Cardiac septum (tissue), 1 donor: ENCODE results near the gene PPWD1. TPM values are rescaled to one million over a fixed set of nuclear protein-coding genes. Genes with fewer than 3 reads are reported as not detected.
"Not testable (repeated sequence)": the region's sequence is repeated elsewhere in the genome, so short reads cannot be mapped to it uniquely, and the experiment has no call there.

ENCODE experiments used
- DNase-seq: peaks from one replicate; pipeline ENCODE4 v3.0.0-alpha.2; 2020; ENCODE audit warnings: low spot score
- intact Hi-C: fragments of 100-400 bp; cut with DNase I; formaldehyde crosslinking; loops from one replicate; pipeline ENCODE4 v1.14.0; 2022
- total RNA-seq: library from RNA; stranded (reverse); fragmentation: NEBNext Ultra II Directional; extraction: Animal tissue kit (Norgen Biotek cat#: 25700); gene quantifications from one replicate; pipeline ENCODE4 v1.2.1, GENCODE V29; 2021
- donor health status: DM: no; HTN: no; CAD: no.

Gene PPWD1
- total RNA-seq, 1 donor from 2014 or later: 19.3 TPM

DNA sequence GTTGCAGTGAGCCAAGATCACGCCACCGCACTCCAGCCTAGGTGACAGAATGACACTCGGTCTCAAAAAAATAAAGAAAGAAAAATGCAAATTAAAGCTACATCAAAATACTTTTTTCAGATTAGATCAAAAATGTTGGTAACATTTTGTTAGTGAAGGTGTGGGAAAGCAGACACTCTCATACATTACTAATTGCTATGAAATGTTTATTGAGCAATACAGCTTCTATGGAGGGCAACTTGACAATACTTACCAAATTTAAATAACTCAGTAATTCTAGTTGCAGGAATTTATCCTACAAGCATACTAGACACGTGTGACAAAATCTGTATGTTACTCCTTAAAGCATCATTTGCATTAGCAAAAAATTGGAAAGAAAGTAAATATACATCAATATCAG is 56.9 kb downstream of the PPWD1 start:
- intact Hi-C loops: loop anchor here (5.0 kb wide), 1 partner anchor 58 kb away; the partner anchor contains the start of genes CENPK and PPWD1
- DNase-seq: no peak

GRCh38 chr5:65621961-65622360 is 58.9 kb downstream of the PPWD1 start:
- not testable (repeated sequence) for DNase-seq
- intact Hi-C loops: loop anchor here (5.0 kb wide), 1 partner anchor 60 kb away; the partner anchor contains the start of genes CENPK and PPWD1

DNA sequence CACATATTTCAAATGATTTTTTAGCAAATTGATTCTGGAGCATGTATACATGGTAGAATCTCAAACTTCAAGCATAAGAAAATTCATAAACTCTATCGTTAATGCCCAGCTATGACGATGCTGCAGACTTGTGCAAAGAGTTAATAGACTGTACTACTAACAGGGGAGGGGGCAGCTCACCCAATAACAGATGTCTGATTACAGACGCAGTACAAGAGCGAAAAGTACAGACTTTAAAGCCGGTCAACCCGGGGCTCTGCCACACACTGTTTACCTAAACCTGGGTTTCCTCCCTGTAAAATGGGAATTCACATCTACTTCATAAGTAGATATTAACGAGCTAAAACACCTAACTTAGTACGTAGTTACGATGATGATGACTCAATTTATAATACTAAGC is 60.4 kb downstream of the PPWD1 start:
- no peak for DNase-seq
- intact Hi-C loops: loop anchor here (5.0 kb wide), 1 partner anchor 61 kb away; the partner anchor contains the start of genes CENPK and PPWD1

DNA sequence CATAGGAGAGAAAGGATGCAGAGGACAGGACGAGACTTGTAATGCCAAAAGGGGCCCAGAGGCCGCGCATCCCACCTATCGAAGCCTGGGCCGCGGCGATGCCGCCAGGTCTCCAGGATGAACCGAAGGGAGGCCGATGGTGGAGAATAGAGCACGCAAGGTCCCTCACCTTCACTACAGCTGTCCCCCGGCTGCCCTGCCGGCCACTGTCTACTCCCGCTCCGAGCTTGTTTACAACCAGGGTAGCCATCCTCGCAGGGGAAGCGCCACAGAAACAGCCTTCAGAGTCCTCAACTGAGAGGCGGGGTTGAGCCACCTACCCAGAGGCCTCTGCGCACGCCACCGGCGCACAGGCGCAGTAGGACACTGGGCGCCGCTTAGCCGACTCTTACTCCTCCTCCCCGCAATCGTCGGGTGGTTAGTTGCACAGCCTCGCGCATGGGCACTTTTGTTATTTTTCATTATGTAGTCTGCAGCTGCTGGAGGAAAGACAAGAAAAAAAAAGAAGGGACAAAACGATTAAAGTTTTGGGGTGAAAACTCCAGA is 61.0 kb downstream of the PPWD1 start, which contains the start of gene TRIM23:
TRIM23 (minus strand) TSS at position 309 of the 546 bp plus-strand sequence; CDS start at position 250, 59 bp downstream.
- intact Hi-C loops: loop anchor here (5.0 kb wide), 1 partner anchor 62 kb away; the partner anchor contains the start of genes CENPK and PPWD1
- DNase-seq: peak; percentile 96

DNA sequence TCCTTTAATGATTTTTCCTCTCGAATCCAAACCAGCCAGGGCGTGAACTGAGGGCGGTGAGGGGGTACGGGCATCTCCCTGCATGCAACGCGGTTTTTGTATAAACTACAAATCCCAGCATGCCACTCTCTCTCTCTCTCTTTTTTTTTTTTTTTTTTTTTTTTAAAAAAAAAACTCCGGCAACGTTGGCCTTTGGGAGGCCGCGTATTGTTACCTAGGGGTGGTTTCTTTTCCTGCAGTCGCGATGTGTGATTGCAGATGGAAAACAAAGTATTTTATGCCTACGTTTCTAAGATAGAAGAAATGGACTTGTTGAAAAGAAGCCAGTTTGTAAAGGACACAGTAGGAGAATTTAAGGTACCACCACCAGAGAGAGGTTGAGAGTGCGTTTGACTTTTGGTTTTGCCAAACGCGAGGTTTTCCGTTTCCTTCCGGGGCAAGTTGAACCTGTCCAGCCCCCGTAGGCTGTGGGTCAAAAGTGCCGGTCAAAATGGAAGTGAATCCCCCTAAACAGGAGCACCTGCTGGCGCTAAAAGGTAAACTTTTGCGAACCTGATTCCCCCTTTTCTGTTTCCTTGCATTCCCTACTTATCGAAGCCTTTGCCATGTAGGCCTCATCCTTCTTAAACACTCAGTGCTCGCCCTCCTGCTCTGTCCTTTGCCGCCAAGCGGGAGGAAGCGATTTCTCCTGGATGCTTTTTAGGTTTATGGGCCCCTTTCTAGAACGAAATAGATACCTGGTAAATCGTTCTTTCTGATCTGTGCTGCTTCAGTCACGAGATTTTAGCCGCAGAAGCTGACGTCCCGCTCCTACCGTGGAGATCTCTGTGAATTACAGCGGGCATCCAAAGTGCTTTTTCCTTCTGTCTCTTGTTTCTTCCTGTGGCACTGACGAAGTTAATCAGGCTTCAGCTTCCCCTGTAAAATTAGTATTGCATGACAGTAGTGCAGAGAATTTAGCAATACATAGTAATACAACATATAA is 61.8 kb downstream of the PPWD1 start, which contains the start of the genes SHLD3 and TRAPPC13:
SHLD3 (plus strand) TSS at position 457 of the 985 bp plus-strand sequence. CDS start 4,561 bp downstream, outside the sequence.
TRAPPC13 (plus strand) TSS at position 457 of the 985 bp plus-strand sequence; CDS start at position 491, 34 bp downstream.
- intact Hi-C loops: loop anchor here (5.0 kb wide), 1 partner anchor 63 kb away; the partner anchor contains the start of genes CENPK and PPWD1
- peak; percentile 88 for DNase-seq

DNA sequence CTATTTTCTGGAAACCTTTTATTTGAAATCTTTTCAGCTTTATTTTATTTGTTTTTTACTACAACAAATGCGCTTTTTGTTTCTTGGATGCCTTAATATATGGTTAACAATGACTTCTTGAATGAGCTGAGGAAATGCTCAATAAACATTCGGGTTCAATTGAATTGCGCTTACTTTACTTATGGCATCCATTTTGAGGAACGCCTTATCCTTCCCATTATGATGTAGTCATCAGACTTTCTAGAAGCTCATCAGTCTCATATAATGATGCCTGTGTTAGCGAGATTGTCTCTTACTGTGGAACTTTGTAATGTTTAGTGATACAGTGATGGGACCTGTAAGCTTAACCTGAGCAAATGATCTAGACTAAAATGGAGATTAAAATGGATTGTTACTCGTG is 62.6 kb downstream of the PPWD1 start:
- DNase-seq: no peak
- intact Hi-C loops: no loop called here

DNA sequence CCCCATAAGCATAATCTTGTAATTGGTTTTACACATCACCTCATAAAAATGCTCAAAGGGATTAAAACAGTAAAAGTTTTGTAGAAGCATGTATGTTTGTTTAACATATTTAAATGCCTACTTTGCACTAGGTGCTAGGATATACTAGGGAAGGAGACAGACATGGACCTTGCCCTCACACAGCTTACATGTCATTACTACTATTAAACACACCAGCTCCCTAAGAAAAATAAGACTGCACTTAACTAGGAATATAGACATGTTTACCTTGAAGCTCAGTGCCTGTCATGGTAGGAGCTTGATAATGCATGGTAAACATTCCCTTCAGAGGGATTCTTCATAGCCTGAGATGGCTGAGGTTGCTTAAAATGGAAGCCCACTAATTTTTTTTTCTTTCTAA is 67.9 kb downstream of the PPWD1 start:
- intact Hi-C loops: no loop called here
- no peak for DNase-seq

Other genes with a start within 250 kb of the PPWD1 start
- 1.9 TPM for gene ADAMTS6, start 81.4 kb upstream of the PPWD1 start, total RNA-seq
- gene CENPK, start 128 bp upstream of the PPWD1 start, total RNA-seq: 0.73 TPM
- 18.5 TPM for gene TRIM23, start 61.0 kb downstream of the PPWD1 start, total RNA-seq
- 1.7 TPM for gene SHLD3, start 61.7 kb downstream of the PPWD1 start, total RNA-seq
- 18.9 TPM for gene TRAPPC13, start 61.7 kb downstream of the PPWD1 start, total RNA-seq
- 9.5 TPM for gene SGTB, start 158.8 kb downstream of the PPWD1 start, total RNA-seq
- gene NLN, start 158.9 kb downstream of the PPWD1 start, total RNA-seq: 17.2 TPM